HepG2 (cell line): ENCODE measurements around the gene CCDC69.

Experiments
- HDAC2 ChIP-seq: sonication (generic); formaldehyde crosslinking; IDR thresholded peaks from 2 replicates; pipeline ENCODE4 v1.4.0; 2020; ENCODE audit warnings: missing genetic modification reagents
- JUND ChIP-seq: sonication (generic); formaldehyde crosslinking; IDR thresholded peaks from 2 replicates; pipeline ENCODE4 v1.8.0; 2022; ENCODE audit warnings: mild to moderate bottlenecking, missing genetic modification reagents
- MAFF ChIP-seq: IDR thresholded peaks from 2 replicates; pipeline ENCODE4 v1.6.1; 2011; ENCODE audit warnings: low read depth, low read length, improper control_type of control experiment
- MYC ChIP-seq: sonication (generic); formaldehyde crosslinking; IDR thresholded peaks from 2 replicates; pipeline ENCODE4 v1.9.0; 2021; ENCODE audit warnings: missing genetic modification reagents, borderline replicate concordance
- SMC3 ChIP-seq: IDR thresholded peaks from 2 replicates; pipeline ENCODE4 v1.6.1; 2011; ENCODE audit warnings: low read length, improper control_type of control experiment
- SP1 ChIP-seq, 2 experiments: fragments of 450-650 bp in 1 of 2; sonication (generic) in 1 of 2; formaldehyde crosslinking in 1 of 2; IDR thresholded peaks; 2 replicates each; pipeline versions ENCODE4 v1.4.0 to v1.6.1; 2016 to 2020; ENCODE audit warnings: missing genetic modification reagents in 1 of 2
- SUZ12 ChIP-seq: fragments of 150-350 bp; IDR thresholded peaks from 2 replicates; pipeline ENCODE4 v1.6.1; 2014; ENCODE audit warnings: low read depth, low read length
- ZNF292 ChIP-seq: sonication (generic); formaldehyde crosslinking; IDR thresholded peaks from 2 replicates; pipeline ENCODE4 v1.8.1; 2022; ENCODE audit warnings: mild to moderate bottlenecking, low read depth, missing genetic modification reagents, borderline replicate concordance
- ZNF724P ChIP-seq: sonication (generic); formaldehyde crosslinking; IDR thresholded peaks from 2 replicates; pipeline ENCODE4 v1.8.0; 2022; ENCODE audit warnings: missing genetic modification reagents, borderline replicate concordance
- TF ChIP-seq, protein P1 (sequence below): sonication (generic); formaldehyde crosslinking; IDR thresholded peaks from 2 replicates; pipeline ENCODE4 v1.5.1; 2020; ENCODE audit warnings: missing genetic modification reagents, mild to moderate bottlenecking, borderline replicate concordance
- TF ChIP-seq, protein P2 (sequence below): sonication (generic); formaldehyde crosslinking; IDR thresholded peaks from 2 replicates; pipeline ENCODE4 v1.8.0; 2022; ENCODE audit warnings: missing genetic modification reagents, mild to moderate bottlenecking, moderate library complexity, borderline replicate concordance
- TF ChIP-seq, protein P3 (sequence below): sonication (generic); formaldehyde crosslinking; IDR thresholded peaks from 2 replicates; pipeline ENCODE4 v1.5.0; 2020; ENCODE audit warnings: mild to moderate bottlenecking, missing genetic modification reagents, moderate library complexity
- TF ChIP-seq, protein P4 (sequence below): sonication (generic); formaldehyde crosslinking; IDR thresholded peaks from 2 replicates; pipeline ENCODE4 v1.8.1; 2023; ENCODE audit warnings: mild to moderate bottlenecking, missing genetic modification reagents, borderline replicate concordance
- TF ChIP-seq, protein P5 (sequence below), 2 experiments: IDR thresholded peaks; 2 replicates each; pipeline ENCODE4 v1.6.1; 2011 to 2012; ENCODE audit warnings: low read length in 2 of 2, borderline replicate concordance in 1 of 2, low read depth in 1 of 2, mild to moderate bottlenecking in 1 of 2, moderate library complexity in 1 of 2

DNA sequence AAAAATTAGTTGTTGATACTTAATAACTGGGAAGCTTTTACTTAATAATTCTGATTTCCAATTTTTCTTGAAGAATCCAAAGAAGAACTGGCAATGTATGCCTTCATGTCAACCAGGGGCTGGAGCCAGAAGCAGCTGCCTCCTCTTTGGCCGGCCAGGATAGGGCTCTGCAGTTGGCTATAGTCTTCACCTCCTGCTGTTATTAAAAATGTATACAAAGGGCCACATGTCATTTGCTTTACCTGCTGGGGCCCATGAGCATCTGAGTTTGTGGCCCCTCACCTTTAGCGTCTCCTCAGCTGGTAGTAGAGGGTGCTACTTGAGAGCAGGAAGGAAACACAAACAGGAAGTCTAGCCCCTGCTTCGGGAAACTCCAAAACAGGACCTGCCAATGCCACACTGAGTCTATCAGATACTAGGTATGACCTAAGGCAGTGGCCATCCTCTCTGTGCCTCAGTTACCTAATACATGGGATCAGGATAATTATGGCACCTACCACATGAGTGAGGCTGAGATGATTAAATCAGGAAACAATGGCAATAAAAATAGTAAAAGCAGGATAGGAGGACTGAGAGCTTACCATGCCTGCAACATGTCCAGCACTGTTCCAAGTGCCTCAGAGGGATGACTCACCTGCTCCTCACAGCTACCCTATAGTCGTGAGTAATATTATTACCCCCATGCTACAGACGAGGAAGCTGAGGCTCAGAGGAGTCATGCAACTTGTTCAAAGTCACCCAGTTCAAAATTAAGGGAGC, 21.3 kb downstream of the CCDC69 start:
- TF ChIP-seq, protein P1, sequence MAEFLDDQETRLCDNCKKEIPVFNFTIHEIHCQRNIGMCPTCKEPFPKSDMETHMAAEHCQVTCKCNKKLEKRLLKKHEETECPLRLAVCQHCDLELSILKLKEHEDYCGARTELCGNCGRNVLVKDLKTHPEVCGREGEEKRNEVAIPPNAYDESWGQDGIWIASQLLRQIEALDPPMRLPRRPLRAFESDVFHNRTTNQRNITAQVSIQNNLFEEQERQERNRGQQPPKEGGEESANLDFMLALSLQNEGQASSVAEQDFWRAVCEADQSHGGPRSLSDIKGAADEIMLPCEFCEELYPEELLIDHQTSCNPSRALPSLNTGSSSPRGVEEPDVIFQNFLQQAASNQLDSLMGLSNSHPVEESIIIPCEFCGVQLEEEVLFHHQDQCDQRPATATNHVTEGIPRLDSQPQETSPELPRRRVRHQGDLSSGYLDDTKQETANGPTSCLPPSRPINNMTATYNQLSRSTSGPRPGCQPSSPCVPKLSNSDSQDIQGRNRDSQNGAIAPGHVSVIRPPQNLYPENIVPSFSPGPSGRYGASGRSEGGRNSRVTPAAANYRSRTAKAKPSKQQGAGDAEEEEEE (CRISPR knock-in tag), result no peak
- TF ChIP-seq, protein P2, sequence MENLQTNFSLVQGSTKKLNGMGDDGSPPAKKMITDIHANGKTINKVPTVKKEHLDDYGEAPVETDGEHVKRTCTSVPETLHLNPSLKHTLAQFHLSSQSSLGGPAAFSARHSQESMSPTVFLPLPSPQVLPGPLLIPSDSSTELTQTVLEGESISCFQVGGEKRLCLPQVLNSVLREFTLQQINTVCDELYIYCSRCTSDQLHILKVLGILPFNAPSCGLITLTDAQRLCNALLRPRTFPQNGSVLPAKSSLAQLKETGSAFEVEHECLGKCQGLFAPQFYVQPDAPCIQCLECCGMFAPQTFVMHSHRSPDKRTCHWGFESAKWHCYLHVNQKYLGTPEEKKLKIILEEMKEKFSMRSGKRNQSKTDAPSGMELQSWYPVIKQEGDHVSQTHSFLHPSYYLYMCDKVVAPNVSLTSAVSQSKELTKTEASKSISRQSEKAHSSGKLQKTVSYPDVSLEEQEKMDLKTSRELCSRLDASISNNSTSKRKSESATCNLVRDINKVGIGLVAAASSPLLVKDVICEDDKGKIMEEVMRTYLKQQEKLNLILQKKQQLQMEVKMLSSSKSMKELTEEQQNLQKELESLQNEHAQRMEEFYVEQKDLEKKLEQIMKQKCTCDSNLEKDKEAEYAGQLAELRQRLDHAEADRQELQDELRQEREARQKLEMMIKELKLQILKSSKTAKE, result no peak
- no peak for TF ChIP-seq JUND (CRISPR knock-in tag)
- TF ChIP-seq, protein P3, sequence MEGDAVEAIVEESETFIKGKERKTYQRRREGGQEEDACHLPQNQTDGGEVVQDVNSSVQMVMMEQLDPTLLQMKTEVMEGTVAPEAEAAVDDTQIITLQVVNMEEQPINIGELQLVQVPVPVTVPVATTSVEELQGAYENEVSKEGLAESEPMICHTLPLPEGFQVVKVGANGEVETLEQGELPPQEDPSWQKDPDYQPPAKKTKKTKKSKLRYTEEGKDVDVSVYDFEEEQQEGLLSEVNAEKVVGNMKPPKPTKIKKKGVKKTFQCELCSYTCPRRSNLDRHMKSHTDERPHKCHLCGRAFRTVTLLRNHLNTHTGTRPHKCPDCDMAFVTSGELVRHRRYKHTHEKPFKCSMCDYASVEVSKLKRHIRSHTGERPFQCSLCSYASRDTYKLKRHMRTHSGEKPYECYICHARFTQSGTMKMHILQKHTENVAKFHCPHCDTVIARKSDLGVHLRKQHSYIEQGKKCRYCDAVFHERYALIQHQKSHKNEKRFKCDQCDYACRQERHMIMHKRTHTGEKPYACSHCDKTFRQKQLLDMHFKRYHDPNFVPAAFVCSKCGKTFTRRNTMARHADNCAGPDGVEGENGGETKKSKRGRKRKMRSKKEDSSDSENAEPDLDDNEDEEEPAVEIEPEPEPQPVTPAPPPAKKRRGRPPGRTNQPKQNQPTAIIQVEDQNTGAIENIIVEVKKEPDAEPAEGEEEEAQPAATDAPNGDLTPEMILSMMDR (CRISPR knock-in tag), result no peak
- no peak for TF ChIP-seq HDAC2 (CRISPR knock-in tag)
- TF ChIP-seq SUZ12, result no peak
- no peak for TF ChIP-seq MYC
- TF ChIP-seq ZNF724P (CRISPR knock-in tag), result no peak
- TF ChIP-seq, protein P4, sequence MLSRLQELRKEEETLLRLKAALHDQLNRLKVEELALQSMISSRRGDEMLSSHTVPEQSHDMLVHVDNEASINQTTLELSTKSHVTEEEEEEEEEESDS (CRISPR knock-in tag), result no peak
- no peak for TF ChIP-seq ZNF292 (CRISPR knock-in tag)
- TF ChIP-seq SMC3, result no peak
- no peak for TF ChIP-seq SP1 (IDR thresholded peaks at IDR 0.05)
- TF ChIP-seq SP1 (CRISPR knock-in tag; IDR thresholded peaks at IDR 0.05), result no peak
- TF ChIP-seq, protein P5, sequence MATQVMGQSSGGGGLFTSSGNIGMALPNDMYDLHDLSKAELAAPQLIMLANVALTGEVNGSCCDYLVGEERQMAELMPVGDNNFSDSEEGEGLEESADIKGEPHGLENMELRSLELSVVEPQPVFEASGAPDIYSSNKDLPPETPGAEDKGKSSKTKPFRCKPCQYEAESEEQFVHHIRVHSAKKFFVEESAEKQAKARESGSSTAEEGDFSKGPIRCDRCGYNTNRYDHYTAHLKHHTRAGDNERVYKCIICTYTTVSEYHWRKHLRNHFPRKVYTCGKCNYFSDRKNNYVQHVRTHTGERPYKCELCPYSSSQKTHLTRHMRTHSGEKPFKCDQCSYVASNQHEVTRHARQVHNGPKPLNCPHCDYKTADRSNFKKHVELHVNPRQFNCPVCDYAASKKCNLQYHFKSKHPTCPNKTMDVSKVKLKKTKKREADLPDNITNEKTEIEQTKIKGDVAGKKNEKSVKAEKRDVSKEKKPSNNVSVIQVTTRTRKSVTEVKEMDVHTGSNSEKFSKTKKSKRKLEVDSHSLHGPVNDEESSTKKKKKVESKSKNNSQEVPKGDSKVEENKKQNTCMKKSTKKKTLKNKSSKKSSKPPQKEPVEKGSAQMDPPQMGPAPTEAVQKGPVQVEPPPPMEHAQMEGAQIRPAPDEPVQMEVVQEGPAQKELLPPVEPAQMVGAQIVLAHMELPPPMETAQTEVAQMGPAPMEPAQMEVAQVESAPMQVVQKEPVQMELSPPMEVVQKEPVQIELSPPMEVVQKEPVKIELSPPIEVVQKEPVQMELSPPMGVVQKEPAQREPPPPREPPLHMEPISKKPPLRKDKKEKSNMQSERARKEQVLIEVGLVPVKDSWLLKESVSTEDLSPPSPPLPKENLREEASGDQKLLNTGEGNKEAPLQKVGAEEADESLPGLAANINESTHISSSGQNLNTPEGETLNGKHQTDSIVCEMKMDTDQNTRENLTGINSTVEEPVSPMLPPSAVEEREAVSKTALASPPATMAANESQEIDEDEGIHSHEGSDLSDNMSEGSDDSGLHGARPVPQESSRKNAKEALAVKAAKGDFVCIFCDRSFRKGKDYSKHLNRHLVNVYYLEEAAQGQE (IDR thresholded peaks at IDR 0.05; ENCODE audit: borderline replicate concordance in 1 of 2, low read depth in 1 of 2, low read length in 2 of 2), result no peak
- TF ChIP-seq MAFF, result no peak
